Retina (tissue), 1 donor: Measurements from ENCODE around the gene WFDC6.
"Not testable (repeated sequence)": the region's sequence is repeated elsewhere in the genome, so short reads cannot be mapped to it uniquely, and the experiment has no call there.

ENCODE experiments used
- DNase-seq: peaks from one replicate; pipeline ENCODE4 v3.0.0-alpha.2; 2016

WFDC6 gene

GRCh38 chr20:45539382-45539781 lies at the start of gene WFDC6:
WFDC6 (minus strand) TSS chr20:45539482; CDS start chr20:45539407, 75 bp downstream.
- DNase-seq, result no peak

- DNase-seq, result no peak
These were observed 49.5 kb upstream of the WFDC6 start for GRCh38 chr20:45588800-45589199.

- not testable (repeated sequence) for DNase-seq
These were observed 46.7 kb upstream of the WFDC6 start for GRCh38 chr20:45585986-45586385.

GRCh38 chr20:45584294-45584693 lies 45.0 kb upstream of the WFDC6 start:
- DNase-seq, result not testable (repeated sequence)

GRCh38 chr20:45583502-45583901 lies 44.2 kb upstream of the WFDC6 start:
- DNase-seq, result no peak

- DNase-seq, result no peak
These were observed 42.4 kb upstream of the WFDC6 start for GRCh38 chr20:45581702-45582101.

GRCh38 chr20:45579184-45579583 lies 39.9 kb upstream of the WFDC6 start, which contains the start of gene WFDC8:
WFDC8 (minus strand) TSS chr20:45579284; CDS start chr20:45579247, 37 bp downstream.
- no peak for DNase-seq

- peak; percentile 60 for DNase-seq
These were observed 38.9 kb upstream of the WFDC6 start for GRCh38 chr20:45578231-45578630.

GRCh38 chr20:45576995-45577394 lies 37.7 kb upstream of the WFDC6 start:
- DNase-seq, result no peak

GRCh38 chr20:45575931-45576330 lies 36.6 kb upstream of the WFDC6 start:
- DNase-seq, result no peak

GRCh38 chr20:45569650-45570049 lies 30.4 kb upstream of the WFDC6 start:
- not testable (repeated sequence) for DNase-seq

GRCh38 chr20:45564760-45565276 lies 25.5 kb upstream of the WFDC6 start:
- DNase-seq, result no peak

- no peak for DNase-seq
These were observed 15.9 kb upstream of the WFDC6 start for GRCh38 chr20:45555198-45555597.

- no peak for DNase-seq
These were observed 13.2 kb upstream of the WFDC6 start for GRCh38 chr20:45552456-45552855.

- no peak for DNase-seq
These were observed 11.5 kb upstream of the WFDC6 start for GRCh38 chr20:45550765-45551164.

- DNase-seq, result no peak
These were observed 9.1 kb upstream of the WFDC6 start for GRCh38 chr20:45548410-45548809.

GRCh38 chr20:45547206-45547770 lies 8.0 kb upstream of the WFDC6 start, which contains the start of gene EPPIN:
EPPIN (minus strand) TSS chr20:45547401; CDS start chr20:45547357, 44 bp downstream.
- no peak for DNase-seq

GRCh38 chr20:45545754-45546453 lies 6.6 kb upstream of the WFDC6 start:
- DNase-seq, result peak; percentile 4

- DNase-seq, result no peak
These were observed 6.1 kb upstream of the WFDC6 start for GRCh38 chr20:45545351-45545750.

GRCh38 chr20:45538209-45538799 lies 978 bp downstream of the WFDC6 start:
- no peak for DNase-seq

GRCh38 chr20:45527294-45527693 lies 12.0 kb downstream of the WFDC6 start:
- no peak for DNase-seq

- DNase-seq, result no peak
These were observed 15.5 kb downstream of the WFDC6 start for GRCh38 chr20:45523821-45524220.

- no peak for DNase-seq
These were observed 21.0 kb downstream of the WFDC6 start for GRCh38 chr20:45518282-45518681.
